Right renal pelvis (tissue), 4 donors: ENCODE data around the gene IFIH1. TPM values are rescaled to one million over a fixed set of nuclear protein-coding genes. Genes with fewer than 3 reads are reported as not detected.

Experiments
- DNase-seq, 4 donors: peaks; one replicate each; pipeline ENCODE4 v3.0.0-alpha.2; 2013; ENCODE audit warnings: low read depth in 4 of 4, low spot score in 3 of 4, missing footprints in 1 of 4
- polyA plus RNA-seq, 4 donors: library from polyadenylated mRNA; unstranded; fragments of 120-200 nt; gene quantifications; one replicate each; pipeline ENCODE4 v1.2.1, GENCODE V29; 2013; ENCODE audit not compliant: insufficient read length in 4 of 4

Gene IFIH1
- polyA plus RNA-seq, 4 donors: 5.4 to 9.2 (median 7.7) TPM

DNA sequence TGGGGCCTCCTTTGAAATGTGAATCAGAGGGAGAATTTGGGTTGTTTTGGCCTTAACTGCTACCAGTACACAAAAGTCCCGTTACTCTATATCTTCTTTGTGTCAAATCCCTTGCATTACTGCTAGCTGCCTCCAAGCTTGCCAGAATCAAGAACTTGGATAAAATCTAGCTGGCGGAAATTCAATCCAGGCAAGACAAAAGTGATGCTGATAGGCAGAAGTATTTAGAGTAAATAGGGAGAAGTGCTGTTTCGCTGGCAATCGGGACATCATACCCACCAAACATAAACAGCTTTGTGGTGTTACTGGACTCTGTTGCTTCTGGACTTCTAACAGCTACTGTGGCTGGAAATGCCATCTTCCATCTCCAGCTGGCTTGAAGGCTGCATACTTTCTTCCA lies 2.5 kb downstream of the IFIH1 start:
- DNase-seq: no peak

- DNase-seq: no peak
These were observed 5.6 kb downstream of the IFIH1 start for GRCh38 chr2:162312853-162313252.

DNA sequence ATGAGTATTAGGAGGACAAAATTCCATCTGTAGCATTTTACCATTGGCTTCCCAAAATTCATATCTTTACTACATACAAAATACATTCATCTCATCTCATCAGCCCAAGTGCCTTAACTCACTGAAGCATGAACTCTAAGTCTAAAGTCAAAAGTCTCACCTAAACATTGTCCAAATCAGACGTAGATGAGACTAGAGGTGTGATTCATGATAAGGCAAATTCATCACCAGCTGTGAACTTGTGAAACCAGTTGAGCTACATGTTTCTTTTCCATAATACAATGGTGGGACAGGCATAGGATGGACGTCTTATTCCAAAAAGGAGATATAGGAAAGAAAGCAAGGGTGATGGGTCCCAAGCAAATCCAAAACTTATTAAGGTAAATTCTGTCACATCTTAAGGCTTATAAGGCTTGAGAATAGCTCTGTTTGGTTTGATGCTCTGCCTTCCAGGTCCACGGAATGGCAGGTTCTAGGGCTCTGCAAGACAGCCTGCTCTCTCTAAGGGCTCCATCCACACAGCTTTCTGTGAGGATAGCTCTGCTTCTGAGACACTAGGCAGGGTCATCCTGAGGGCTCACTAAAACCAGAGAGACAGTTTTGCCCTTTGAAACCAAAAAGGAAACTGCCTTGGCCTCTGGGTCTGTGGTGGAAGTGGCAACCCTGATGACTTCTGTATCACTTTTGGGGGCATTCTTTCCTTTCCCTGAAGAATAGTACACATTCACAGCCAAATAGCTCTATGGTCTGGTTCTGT lies 9.6 kb downstream of the IFIH1 start:
- DNase-seq: no peak

GRCh38 chr2:162305901-162306300 lies 12.6 kb downstream of the IFIH1 start:
- no peak for DNase-seq

- no peak for DNase-seq
These were observed 16.6 kb downstream of the IFIH1 start for GRCh38 chr2:162301877-162302276.

- peak in 2 of 4 donors; percentile 33 to 35 for DNase-seq
These were observed 17.2 kb downstream of the IFIH1 start for GRCh38 chr2:162301151-162301804.

DNA sequence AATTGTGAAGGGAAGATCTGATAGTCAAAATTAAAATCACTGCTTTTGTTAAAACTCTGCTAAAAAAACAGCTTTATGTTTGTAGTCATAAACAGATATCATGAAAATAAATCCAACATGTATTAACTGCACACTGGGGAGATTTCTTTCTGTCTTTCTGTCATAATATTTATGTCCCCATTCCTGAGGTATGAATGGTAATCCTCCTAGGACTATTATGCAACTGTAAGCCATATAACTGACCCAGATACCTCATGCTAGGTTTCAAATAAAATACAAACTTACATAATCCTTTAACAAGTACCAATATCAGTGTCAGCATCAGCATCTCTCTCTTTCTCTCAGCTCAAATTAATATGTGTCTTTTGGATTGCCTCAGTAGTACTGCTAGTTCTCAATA lies 18.2 kb downstream of the IFIH1 start:
- DNase-seq: no peak

DNA sequence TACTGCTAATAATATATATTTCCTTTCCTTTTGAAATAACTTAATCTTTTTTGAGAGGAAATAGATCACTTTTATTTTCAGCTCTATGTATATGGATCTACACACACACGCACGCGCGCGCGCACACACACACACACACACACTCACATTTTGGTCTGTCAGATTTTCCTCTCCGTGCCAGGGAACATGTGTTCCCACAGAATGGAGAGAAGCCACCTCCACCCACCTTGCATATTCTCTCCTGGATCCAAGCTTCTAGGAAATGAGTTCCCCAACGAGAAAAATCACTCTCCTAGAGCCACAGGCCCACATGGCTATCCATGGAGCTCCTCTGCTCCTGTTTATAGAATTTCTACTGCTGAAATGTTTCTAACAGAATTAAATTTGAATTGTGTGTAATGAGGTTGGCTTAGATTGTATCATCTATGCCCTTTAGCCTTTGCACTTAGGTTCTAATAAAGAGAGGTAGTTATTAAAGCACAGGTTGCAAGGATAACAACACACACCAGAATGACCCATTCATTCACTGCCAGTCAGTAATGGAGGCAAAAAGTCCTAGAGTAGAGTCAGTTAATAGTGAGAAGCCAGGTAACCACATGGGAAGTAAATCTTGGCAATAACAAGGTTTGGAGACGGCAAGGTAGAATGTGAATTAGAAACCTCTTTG lies 19.7 kb downstream of the IFIH1 start:
- DNase-seq: no peak

- DNase-seq: peak; percentile 49 to 67 (median 60)
These were observed 20.4 kb downstream of the IFIH1 start for GRCh38 chr2:162297925-162298552.

- no peak for DNase-seq
These were observed 23.5 kb downstream of the IFIH1 start for GRCh38 chr2:162295009-162295408.

GRCh38 chr2:162293122-162293786 lies 25.2 kb downstream of the IFIH1 start:
- DNase-seq: no peak

GRCh38 chr2:162291748-162292147 lies 26.7 kb downstream of the IFIH1 start:
- no peak for DNase-seq

DNA sequence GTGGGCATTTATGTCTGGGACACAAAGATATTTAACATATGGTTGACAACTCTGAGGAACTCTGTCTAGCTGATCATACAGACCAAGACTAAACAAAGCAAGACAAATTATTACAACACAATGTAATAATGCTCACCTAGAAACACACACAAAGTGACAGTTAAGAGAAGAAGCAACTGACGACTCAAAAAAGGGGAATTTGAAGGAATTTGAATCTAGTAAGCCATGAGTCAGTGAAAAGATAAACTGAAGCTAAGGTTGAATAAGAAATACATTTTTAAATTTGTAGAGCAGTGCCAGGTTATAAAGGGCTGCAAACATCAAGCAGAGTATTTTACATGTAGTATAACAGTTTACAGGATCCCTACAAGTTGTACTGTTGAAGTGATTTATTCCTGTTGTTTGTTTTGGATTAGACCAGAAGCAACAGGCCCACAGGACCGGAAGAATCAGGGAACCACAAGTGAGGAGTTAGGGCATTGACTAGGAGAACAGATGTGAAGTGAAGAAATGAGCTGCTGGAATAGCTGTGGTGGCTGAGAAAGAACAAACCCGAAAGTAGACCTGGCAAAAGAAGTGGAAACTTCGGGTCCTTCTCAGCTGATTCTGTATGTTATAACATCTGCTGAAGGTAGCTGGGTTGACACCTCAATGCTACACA lies 35.6 kb downstream of the IFIH1 start:
- no peak for DNase-seq

DNA sequence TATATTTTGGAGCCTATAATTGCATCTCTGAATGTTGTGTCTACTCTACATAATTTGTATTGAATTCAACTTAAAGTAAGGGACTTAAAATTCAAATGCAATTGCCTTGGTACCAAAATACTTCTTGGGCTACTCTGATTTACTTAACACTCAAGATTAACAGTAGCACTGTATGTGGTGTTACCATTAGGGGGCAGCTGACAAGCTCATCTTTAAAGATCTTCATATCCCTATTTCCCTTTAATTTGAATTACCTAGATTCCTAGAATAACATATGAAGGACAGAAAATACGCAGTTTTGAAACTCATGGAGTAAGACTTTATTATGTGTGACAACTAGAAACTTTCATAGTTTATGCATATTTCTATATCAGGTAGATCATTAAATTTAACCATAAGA lies 37.8 kb downstream of the IFIH1 start:
- no peak for DNase-seq

GRCh38 chr2:162277381-162277780 lies 41.1 kb downstream of the IFIH1 start:
- DNase-seq: no peak

GRCh38 chr2:162267996-162268395 lies 50.5 kb downstream of the IFIH1 start:
- no peak for DNase-seq

DNA sequence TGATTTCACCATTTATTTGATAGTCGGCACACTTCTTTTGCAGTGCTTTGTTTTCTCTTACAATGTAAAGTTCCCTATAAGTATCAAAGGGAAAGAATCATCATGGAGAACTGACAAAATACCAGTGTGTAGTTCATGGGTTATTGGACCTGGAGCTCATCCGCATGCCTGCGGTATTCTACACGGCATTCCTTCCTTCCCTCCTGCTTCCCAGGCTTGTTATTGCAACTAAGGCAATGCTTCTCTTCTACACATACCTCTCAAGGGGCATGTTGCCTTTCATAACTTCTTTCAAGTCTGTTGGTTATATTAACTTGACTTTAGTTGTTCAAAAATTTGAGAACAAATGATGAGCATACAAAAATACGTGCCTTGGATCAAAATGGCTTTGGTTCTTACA lies 51.0 kb downstream of the IFIH1 start:
- no peak for DNase-seq

GRCh38 chr2:162266460-162266760 lies 52.1 kb downstream of the IFIH1 start:
- DNase-seq: no peak

DNA sequence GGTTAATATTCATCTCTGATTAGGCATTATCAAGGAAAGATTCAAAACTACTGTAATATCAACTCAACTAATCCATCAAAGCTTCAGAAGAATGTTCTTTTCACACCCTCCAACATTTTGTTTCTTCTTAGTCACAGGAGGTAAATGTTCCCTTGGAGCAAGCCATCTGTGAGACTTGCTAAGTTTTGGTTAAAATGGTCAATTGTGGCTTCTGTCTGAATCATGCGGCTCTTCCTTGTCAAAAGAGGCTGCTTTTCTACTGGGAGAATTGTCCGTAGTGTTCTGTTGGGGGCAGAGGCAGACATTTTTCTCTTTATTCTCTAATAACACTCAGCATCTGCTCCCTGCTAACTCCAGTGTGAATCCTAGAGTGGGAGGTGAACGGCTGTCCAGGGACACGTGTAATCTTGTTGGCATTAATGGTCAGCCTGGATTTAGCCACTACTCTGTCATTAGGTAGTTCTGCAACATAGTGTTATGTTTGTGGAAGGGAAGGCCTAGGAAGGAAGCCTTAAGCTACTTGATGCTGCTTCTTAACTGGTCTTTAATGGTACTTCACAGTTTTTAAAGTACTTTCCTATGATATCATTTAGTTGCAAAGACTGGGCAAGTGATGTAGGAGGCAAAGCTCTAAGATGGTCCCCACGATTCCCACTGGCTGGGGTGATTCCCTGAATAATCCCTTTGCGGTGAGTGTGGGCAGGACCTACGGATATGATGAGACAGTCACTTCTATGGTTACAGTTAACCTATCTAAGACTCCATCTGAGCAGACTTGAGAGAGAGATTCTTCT lies 52.6 kb downstream of the IFIH1 start:
- no peak for DNase-seq
